Esophagus squamous epithelium (tissue), 5 donors: ENCODE measurements around the gene SETBP1. TPM values are rescaled to one million over a fixed set of nuclear protein-coding genes. Genes with fewer than 3 reads are reported as not detected.

ENCODE experiments used
- DNase-seq: peaks from one replicate; lab custom pipeline; 2025; lab: John Stamatoyannopoulos, UW
- H3K27ac ChIP-seq, 4 donors: fragments of 200-600 bp; sonication (generic); one replicate each; pipeline ENCODE4 v1.5.1; 2016 to 2019; ENCODE audit warnings: mild to moderate bottlenecking in 1 of 4
- H3K27me3 ChIP-seq, 4 donors: fragments of 200-600 bp; sonication (generic); 1 replicate in 3 of 4; 2 replicates in 1 of 4; pipeline versions ENCODE4 v1.5.1 to v1.6.0; 2017 to 2021; ENCODE audit warnings: antibody characterized with exemption in 1 of 4
- H3K36me3 ChIP-seq, 3 donors: fragments of 200-600 bp; sonication (generic); one replicate each; pipeline ENCODE4 v1.5.1; 2016 to 2019
- H3K4me1 ChIP-seq, 3 donors: fragments of 200-600 bp; sonication (generic); one replicate each; pipeline ENCODE4 v1.5.1; 2017 to 2019
- H3K4me3 ChIP-seq, 4 donors: fragments of 200-600 bp; sonication (generic); 1 replicate in 3 of 4; 2 replicates in 1 of 4; pipeline ENCODE4 v1.5.1; 2016 to 2019; ENCODE audit warnings: mild to moderate bottlenecking in 2 of 4, moderate library complexity in 1 of 4
- H3K9me3 ChIP-seq, 3 donors: fragments of 200-600 bp; sonication (generic); one replicate each; pipeline ENCODE4 v1.5.1; 2016 to 2019
- POLR2A ChIP-seq, 4 donors: fragments of 450-650 bp; IDR thresholded peaks; one replicate each; pipeline ENCODE4 v1.6.1; 2017; ENCODE audit warnings: antibody characterized with exemption in 4 of 4, mild to moderate bottlenecking in 4 of 4, moderate library complexity in 3 of 4
- WGBS, 2 donors: methylation state at CpG; one replicate each; pipeline ENCODE4 v1.1.5; 2018; 5-methylcytosine and 5-hydroxymethylcytosine counted together
- intact Hi-C: fragments of 100-400 bp; cut with DNase I; formaldehyde crosslinking; loops from one replicate; pipeline ENCODE4 v1.15.0; 2022
- total RNA-seq, 4 donors: library from RNA; depleted of rRNA; stranded (reverse); fragments of >200 nt; gene quantifications; one replicate each; pipeline ENCODE4 v1.1.0, GENCODE V29; 2016
- TF ChIP-seq, protein P1 (sequence below), 6 experiments: fragments of 450-650 bp in 4 of 6; fragments of 200-600 bp in 2 of 6; sonication (generic) in 2 of 6; IDR thresholded peaks; one replicate each; pipeline ENCODE4 v1.5.1; 2016 to 2019; ENCODE audit warnings: antibody characterized with exemption in 6 of 6, mild to moderate bottlenecking in 4 of 6, moderate library complexity in 4 of 6
- donor health status: DM: yes; HTN: yes; CAD: no.

The SETBP1 gene
- total RNA-seq, 4 donors from 2014 or later = 2.6 to 18.5 (median 6.4) TPM

GRCh38 chr18:44795241-44795640 lies 114.6 kb downstream of the SETBP1 start:
- WGBS, 2 donors = 77 to 87% methylated on average over 4 of the region's 4 CpGs
- Histone ChIP-seq H3K9me3 (no peaks in the 10 kb centered on the region), H3K27ac (no peak overlapping the region), H3K4me3 (no peak overlapping the region), H3K27me3 (no peaks in the 10 kb centered on the region), H3K4me1 (peaks cover 0 to 33% (median 11%) of the 10 kb centered on the region in 3 donors), H3K36me3 (no peaks in the 10 kb centered on the region)
- no peak for TF ChIP-seq POLR2A (IDR thresholded peaks at IDR 0.05)
- TF ChIP-seq, protein P1, sequence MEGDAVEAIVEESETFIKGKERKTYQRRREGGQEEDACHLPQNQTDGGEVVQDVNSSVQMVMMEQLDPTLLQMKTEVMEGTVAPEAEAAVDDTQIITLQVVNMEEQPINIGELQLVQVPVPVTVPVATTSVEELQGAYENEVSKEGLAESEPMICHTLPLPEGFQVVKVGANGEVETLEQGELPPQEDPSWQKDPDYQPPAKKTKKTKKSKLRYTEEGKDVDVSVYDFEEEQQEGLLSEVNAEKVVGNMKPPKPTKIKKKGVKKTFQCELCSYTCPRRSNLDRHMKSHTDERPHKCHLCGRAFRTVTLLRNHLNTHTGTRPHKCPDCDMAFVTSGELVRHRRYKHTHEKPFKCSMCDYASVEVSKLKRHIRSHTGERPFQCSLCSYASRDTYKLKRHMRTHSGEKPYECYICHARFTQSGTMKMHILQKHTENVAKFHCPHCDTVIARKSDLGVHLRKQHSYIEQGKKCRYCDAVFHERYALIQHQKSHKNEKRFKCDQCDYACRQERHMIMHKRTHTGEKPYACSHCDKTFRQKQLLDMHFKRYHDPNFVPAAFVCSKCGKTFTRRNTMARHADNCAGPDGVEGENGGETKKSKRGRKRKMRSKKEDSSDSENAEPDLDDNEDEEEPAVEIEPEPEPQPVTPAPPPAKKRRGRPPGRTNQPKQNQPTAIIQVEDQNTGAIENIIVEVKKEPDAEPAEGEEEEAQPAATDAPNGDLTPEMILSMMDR (IDR thresholded peaks at IDR 0.05) = no peak
- intact Hi-C loops = no loop called here
- no peak for DNase-seq

DNA sequence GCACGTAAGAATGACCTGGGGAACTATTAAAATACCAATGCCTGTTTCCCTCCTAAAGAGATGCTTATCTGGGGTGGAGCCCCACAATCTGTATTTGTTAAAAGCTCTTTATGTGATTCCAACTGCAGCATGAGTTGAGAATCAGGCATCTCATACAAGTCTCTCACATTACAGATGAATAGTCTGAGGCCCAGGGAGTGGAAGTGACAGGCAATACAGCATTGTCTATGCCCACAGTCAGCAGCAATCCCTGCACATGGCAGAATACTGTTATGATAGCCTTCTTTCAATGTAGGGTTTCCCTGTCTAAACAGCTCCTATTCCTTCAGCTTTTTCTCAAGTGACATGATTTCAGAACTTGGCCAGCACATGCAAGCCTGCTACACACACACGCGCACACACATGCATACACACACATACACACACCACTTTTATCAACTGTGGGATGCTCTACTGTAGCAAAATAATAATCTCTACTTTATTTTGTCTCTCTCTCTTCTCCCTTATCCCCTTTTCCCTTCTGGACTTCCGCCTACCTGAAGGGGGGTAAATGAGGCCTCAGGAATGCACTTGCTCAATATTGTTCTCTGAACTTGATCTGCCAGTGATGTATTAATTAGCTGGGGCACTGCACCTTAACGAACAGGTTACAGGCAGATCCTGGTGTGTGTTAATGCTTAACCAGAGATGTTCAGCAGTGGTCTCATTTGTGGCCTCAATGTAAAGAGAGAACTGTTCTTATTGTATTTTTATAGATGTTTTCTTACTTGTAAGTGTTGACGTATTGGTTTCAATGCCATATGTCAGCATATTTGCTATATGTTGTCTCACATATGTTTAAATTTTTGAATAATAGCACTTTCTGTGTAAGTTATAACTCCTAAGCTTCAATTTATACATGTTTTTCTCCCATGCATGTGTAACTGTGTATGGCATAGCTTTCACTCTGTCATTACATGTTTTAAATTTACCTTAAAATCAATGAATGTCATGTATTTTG lies 116.0 kb downstream of the SETBP1 start:
- Histone ChIP-seq H3K27ac (no peak overlapping the region), H3K27me3 (no peaks in the 10 kb centered on the region), H3K9me3 (no peaks in the 10 kb centered on the region), H3K4me1 (peaks cover 0 to 18% (median 11%) of the 10 kb centered on the region in 3 donors), H3K4me3 (no peak overlapping the region), H3K36me3 (no peaks in the 10 kb centered on the region)
- intact Hi-C loops = no loop called here
- TF ChIP-seq, protein P1 (IDR thresholded peaks at IDR 0.05) = no peak
- TF ChIP-seq POLR2A (IDR thresholded peaks at IDR 0.05) = no peak
- no peak for DNase-seq
- WGBS, 2 donors = 89 to 92% methylated on average over 6 of the region's 6 CpGs

- DNase-seq = no peak
- Histone ChIP-seq H3K9me3 (no peaks in the 10 kb centered on the region), H3K27ac (no peak overlapping the region), H3K27me3 (no peaks in the 10 kb centered on the region), H3K4me3 (no peak overlapping the region), H3K36me3 (no peaks in the 10 kb centered on the region), H3K4me1 (peaks cover 0 to 15% (median 6%) of the 10 kb centered on the region in 3 donors)
- intact Hi-C loops = no loop called here
- WGBS, 2 donors = 78 to 86% methylated on average over 3 of the region's 3 CpGs
- TF ChIP-seq, protein P1 (IDR thresholded peaks at IDR 0.05) = no peak
- TF ChIP-seq POLR2A (IDR thresholded peaks at IDR 0.05) = no peak
These were observed 117.9 kb downstream of the SETBP1 start for GRCh38 chr18:44798433-44799048.

DNA sequence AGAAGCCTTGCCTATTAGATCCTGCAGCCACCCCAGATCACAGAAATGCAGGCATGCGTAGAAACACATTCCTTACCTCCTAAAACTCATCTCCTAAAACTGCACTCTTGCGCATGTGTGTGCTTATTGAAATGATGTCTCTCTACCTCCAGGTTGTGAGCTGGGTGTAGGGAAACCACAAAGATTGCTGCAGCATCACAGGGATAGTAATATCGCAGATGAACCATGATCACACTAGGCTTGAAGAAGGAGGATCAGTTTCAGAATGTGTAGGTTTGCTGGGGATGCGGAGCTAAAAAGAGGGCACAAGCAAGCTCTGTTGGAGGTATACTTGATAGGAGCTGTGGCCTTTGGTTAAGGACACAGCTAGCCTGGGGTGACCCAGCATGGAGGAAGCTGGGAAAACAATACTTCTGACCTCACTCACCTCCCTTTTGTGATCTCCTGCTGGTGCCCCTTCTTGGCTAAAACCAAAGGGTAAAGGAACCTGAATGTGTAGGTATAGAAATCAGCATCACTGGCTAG lies 118.8 kb downstream of the SETBP1 start:
- intact Hi-C loops = no loop called here
- Histone ChIP-seq H3K27me3 (no peaks in the 10 kb centered on the region), H3K9me3 (no peaks in the 10 kb centered on the region), H3K27ac (no peak overlapping the region), H3K4me1 (peaks cover 0 to 24% (median 11%) of the 10 kb centered on the region in 3 donors), H3K4me3 (no peak overlapping the region), H3K36me3 (no peaks in the 10 kb centered on the region)
- TF ChIP-seq, protein P1 (IDR thresholded peaks at IDR 0.05) = no peak
- TF ChIP-seq POLR2A (IDR thresholded peaks at IDR 0.05) = no peak
- WGBS, 2 donors = 93% methylated on average over 4 of the region's 4 CpGs
- no peak for DNase-seq
